Lung microvascular endothelial cell (primary cell): ENCODE results near the gene MISP3. TPM values are rescaled to one million over a fixed set of nuclear protein-coding genes. Genes with fewer than 3 reads are reported as not detected.

Experiments used
- DNase-seq, 2 donors: peaks; one replicate each; pipeline versions ENCODE4 v3.0.0 to v3.0.0-alpha.2; 2010; ENCODE audit warnings: low read depth in 2 of 2
- total RNA-seq: library from RNA; depleted of rRNA; stranded (reverse); fragments of >200 nt; gene quantifications from 2 replicates; pipeline ENCODE4 v1.2.1, GENCODE V29; 2014

MISP3 gene
- total RNA-seq, 1 donor from 2014 or later = not detected

DNA sequence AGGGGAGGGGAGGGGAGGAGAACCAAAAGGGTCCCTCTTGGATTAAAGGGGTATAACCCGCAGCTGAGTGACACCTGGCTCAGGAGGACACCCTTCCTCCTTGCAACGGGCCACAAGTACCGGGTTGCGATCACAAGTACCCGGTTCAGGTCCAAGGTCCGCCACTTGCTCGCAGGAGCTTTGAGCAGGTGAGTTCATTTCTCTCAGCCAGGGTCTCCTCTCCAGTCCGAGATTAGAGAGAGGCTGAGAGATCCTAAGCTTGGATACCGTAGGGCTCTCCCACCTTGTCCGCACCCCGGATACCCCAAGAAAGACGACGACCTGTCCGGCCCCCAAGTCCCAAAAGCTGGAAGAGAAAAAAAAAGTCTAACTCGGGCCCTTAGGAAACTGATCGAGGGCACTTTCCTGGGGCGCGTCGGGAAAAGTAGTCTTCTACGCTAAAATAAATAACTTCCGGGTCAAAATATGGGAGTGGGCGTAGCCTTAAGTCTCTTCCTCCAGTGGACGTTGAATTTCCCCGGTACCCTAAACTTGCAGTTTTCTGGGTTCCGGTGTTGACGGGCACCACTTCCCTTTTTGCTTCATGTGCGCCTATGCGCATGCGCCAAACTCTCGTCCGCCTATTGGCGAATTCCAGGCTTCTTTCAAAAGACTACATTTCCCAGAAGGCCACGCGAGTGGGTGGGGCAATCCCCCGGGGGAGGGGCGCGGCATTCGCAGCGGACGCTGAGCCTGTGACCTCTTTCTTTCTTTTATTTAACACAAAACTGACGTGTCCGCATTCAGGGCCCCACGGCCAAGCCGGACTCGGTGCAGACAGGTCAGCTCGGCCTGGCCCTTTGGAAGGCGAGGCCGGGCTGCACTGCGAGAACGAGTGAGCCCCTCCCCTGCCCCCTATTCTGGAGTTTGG is 8.6 kb downstream of the MISP3 start:
- peak; percentile 99 for DNase-seq

- DNase-seq = peak in 1 of 2 donors; percentile 39
Measured at GRCh38 chr19:14081797-14082674, 9.4 kb downstream of the MISP3 start.

DNA sequence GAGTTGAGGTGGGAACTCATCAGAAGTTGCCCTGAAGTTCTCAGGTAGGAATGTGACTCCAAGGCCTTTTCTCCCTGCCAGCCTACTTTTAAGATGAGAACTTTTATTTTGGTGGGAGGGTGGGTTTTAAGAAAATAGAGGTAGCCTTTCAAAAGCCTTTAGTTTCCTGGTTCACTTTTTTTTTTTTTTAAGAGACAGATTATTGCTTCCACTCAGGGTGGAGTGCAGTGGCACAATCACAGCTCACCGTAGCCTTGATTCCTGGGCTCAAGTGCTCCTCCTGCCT is 10.0 kb downstream of the MISP3 start:
- DNase-seq = no peak

DNA sequence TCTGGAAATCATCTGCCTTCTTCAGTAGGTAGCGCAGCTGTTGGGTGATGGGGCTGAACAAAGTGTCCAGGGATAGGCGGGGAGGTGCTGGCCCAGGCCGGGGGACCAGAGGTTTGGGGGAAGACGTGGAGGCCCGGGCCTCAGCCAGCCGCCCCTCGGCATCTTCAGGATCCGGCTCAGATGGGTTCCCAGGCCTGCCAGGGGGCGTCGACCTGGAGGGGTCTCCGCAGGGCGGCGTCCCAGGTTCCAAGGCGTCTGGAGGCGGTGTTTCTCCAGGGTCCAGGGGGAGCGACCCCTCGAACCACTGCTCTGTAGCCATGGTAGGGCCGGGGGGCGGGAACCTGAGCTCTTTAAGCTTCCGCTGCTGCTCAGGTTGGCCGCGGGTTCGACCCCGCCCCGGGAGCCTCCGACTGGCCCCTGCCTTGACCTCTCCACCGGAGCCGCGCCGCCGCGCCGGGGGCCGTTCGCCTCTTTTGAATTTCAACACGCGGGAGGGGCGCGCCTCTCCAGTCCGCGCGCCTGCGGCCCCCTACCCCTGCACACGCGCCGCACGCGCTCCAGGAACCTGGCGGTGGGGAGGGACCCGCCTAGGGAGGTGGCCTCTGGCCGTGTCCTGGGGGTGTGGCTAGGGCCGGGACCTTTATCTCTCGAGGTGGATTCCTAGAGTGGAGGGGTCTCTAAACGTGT is 12.9 kb downstream of the MISP3 start, which contains the start of gene C19orf67:
C19orf67 (minus strand) TSS at position 475 of the 687 bp plus-strand sequence; CDS start at position 319, 156 bp downstream.
- DNase-seq = no peak

DNA sequence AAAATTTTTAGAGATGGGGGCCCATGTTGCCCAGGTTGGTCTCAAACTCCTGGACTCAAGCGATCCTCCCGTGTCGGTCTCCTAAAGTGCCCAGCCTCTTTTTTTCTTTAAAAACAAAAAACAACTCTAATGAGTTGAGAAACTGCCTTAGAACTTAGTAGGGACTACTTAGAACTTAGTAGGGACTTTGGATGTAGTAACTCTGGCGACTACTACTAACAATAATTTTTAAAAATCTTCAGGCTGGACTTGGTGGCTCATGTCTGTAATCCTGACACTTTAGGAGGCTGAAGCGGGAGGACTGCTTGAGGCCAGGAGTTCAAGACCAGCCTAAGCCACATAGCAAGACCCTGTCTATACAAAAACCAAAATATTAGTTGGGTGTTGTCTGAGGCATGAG is 13.5 kb downstream of the MISP3 start:
- DNase-seq = no peak

DNA sequence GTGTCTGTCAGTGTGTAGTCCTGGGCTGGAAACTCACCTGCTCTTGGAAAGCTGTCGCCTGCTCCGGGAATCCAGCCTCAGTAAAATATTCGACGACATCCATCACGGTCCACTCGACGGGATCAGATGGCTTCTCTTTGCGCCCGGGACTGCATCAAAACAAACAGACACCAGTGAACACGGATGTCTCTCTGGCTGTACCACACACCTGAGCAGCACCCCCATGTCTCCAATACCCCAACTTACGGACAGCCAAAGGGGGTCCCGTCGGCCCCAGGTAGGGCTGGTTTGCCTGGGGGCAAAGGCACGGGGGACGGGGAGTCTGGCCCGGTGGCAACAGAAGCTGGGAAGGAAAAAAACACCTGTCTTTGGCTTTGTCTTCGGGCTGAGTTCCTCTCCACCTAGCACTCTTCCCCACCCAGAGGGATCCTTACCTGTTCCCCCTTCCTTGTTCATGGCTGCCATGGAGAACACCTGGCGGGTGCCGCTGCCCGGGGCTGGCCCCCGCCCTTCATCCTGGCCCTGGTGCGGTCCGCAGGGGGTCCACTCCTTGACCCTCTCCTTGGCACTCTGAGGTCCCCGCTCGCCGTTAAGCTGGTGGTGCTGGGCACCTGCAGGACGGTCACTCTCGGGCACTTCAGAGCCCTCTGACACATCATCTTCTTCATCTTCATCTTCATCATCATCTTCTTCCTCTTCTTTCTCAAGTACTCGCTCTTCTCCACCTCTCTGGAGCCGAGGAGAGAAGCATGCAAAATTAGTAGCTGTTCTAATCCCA is 16.2 kb downstream of the MISP3 start:
- no peak for DNase-seq

GRCh38 chr19:14089412-14089661 is 16.8 kb downstream of the MISP3 start:
- peak; percentile 41 to 60 for DNase-seq

- DNase-seq = peak; percentile 76 to 77
Measured at GRCh38 chr19:14089662-14090508, 17.3 kb downstream of the MISP3 start.

DNA sequence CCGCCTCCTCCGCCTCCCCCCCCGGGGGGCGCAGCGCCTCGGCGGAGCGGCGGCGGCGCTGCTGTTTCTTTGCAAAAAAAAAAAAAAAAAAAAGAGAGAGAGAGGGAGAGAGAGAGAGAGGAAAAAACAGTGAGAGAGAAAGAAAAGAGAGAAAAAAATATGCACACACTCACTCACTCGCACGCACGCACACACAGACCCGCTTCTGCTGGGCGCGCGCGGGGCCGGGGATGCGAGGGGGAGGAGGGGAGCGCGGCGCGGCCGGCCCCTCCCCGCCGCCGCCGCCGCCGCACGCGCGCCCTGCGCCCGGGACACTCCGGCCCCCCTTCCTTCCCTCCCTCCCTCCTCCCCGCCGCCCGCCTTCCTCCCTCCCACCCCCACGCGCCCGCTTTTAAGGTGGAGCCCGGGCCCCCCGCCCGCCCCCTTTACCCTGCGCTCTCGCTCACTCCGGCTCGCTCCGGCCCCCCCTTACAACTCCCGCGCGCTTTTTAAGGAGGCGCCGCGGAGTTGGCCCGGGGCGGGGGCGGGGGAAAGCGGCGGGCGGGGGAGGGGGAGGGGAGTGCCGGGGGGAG is 18.0 kb downstream of the MISP3 start, which contains the start of gene SAMD1:
SAMD1 (minus strand) TSS at position 243 of the 572 bp plus-strand sequence.
- DNase-seq = peak; percentile 86 to 92

GRCh38 chr19:14091081-14091812 is 18.7 kb downstream of the MISP3 start:
- peak; percentile 63 to 71 for DNase-seq

DNA sequence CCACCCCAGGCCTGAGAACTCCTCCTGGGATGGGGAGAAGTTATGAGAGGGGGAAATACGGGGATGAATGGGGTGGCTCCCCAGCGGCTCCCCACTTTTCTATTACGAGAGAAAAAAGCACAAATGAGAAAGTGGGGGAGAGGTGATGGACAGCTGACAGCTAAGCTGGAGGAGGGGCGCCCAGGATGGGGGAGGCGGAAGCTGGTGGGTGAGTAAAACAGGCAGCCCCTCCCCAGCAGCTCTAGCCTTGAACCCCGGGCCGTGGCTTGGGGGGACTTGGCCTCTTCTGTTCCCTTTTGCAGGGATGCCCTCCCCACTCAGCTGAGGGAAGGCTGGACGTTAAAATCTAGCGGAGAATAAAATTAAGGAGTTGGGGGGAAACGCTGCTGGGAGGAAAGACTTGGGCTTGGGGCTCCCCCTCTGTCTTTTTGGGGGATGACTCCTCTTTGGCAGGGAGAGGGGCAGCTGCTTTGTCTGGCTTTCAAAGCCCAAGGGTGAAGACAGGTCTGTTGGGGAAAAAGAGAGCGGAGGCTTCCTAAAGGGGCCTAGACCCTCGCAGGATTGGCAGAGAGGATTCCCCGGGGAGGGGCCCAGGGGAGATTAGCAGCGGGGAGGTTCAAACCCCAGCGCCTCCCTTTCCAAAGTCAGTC is 19.4 kb downstream of the MISP3 start:
- no peak for DNase-seq

GRCh38 chr19:14093117-14093823 is 20.7 kb downstream of the MISP3 start:
- DNase-seq = no peak

GRCh38 chr19:14094854-14095253 is 22.3 kb downstream of the MISP3 start:
- no peak for DNase-seq

GRCh38 chr19:14096272-14096992 is 23.8 kb downstream of the MISP3 start:
- DNase-seq = no peak

GRCh38 chr19:14097532-14098151 is 25.1 kb downstream of the MISP3 start:
- DNase-seq = no peak

GRCh38 chr19:14101003-14101545 is 28.5 kb downstream of the MISP3 start:
- no peak for DNase-seq
